Uterus (tissue), 2 donors: ENCODE data around the gene CLDN24.

ENCODE experiments used
- CTCF ChIP-seq, 4 experiments: fragments of 200-600 bp in 2 of 4; fragments of 450-650 bp in 2 of 4; sonication (generic) in 2 of 4; IDR thresholded peaks; one replicate each; pipeline ENCODE4 v1.5.1; 2016 to 2019; ENCODE audit warnings: antibody characterized with exemption in 4 of 4, mild to moderate bottlenecking in 2 of 4, moderate library complexity in 1 of 4
- POLR2A ChIP-seq, 2 donors: fragments of 450-650 bp; IDR thresholded peaks; one replicate each; pipeline ENCODE4 v1.6.1; 2016; ENCODE audit warnings: antibody characterized with exemption in 2 of 2, mild to moderate bottlenecking in 1 of 2, moderate library complexity in 1 of 2

- no peak for TF ChIP-seq CTCF (IDR thresholded peaks at IDR 0.05)
- no peak for TF ChIP-seq POLR2A (IDR thresholded peaks at IDR 0.05)
Observed at GRCh38 chr4:183320211-183321059, 1.8 kb downstream of the CLDN24 start, which contains the start of gene CLDN22.
